NCI-H187 treated with DMSO at 0.1 percent for 48 hours (cell line): Measurements from ENCODE around the gene RNF4.
"Not testable (repeated sequence)": the region's sequence is repeated elsewhere in the genome, so short reads cannot be mapped to it uniquely, and the experiment has no call there.

Experiments
- DNase-seq: peaks from one replicate; lab custom pipeline; 2025; lab: John Stamatoyannopoulos, UW

RNF4 gene

GRCh38 chr4:2535376-2536192 is 66.7 kb downstream of the RNF4 start:
- no peak for DNase-seq

GRCh38 chr4:2536193-2537010 is 67.5 kb downstream of the RNF4 start, which contains the start of gene FAM193A:
FAM193A (plus strand) TSS chr4:2536647; CDS start chr4:2536916, 269 bp downstream.
- DNase-seq: peak; percentile 90

GRCh38 chr4:2537011-2537830 is 68.3 kb downstream of the RNF4 start:
- no peak for DNase-seq

- not testable (repeated sequence) for DNase-seq
These were observed 74.8 kb downstream of the RNF4 start for GRCh38 chr4:2543580-2544191.

- no peak for DNase-seq
These were observed 76.6 kb downstream of the RNF4 start for GRCh38 chr4:2545321-2546013.

GRCh38 chr4:2546286-2546823 is 77.4 kb downstream of the RNF4 start:
- DNase-seq: no peak

- not testable (repeated sequence) for DNase-seq
These were observed 78.2 kb downstream of the RNF4 start for GRCh38 chr4:2546961-2547691.

- DNase-seq: no peak
These were observed 82.2 kb downstream of the RNF4 start for GRCh38 chr4:2551118-2551517.

GRCh38 chr4:2552806-2553205 is 83.9 kb downstream of the RNF4 start:
- DNase-seq: no peak

- no peak for DNase-seq
These were observed 89.4 kb downstream of the RNF4 start for GRCh38 chr4:2558301-2558700.

GRCh38 chr4:2560167-2560566 is 91.3 kb downstream of the RNF4 start:
- no peak for DNase-seq
